PFSK-1 (cell line): ENCODE data around the gene CCER1.

Source experiments
- FOXP2 ChIP-seq: optimal IDR thresholded peaks from 2 replicates; pipeline ENCODE3; 2011; ENCODE audit warnings: borderline replicate concordance, control low read depth, inconsistent platforms; ENCODE audit not compliant: insufficient read depth; ENCODE audit errors: extremely low read length, extremely low read depth
- POLR2AphosphoS5 ChIP-seq: IDR thresholded peaks from 2 replicates; pipeline ENCODE4 v1.6.1; 2012; ENCODE audit warnings: low read depth, mild to moderate bottlenecking, control low read depth, low read length, moderate library complexity
- SIN3A ChIP-seq: IDR thresholded peaks from 2 replicates; pipeline ENCODE4 v1.6.1; 2012; ENCODE audit warnings: mild to moderate bottlenecking, low read length, moderate library complexity, borderline replicate concordance; ENCODE audit not compliant: insufficient read depth
- TAF1 ChIP-seq: IDR thresholded peaks from 2 replicates; pipeline ENCODE4 v1.6.1; 2012; ENCODE audit warnings: low read length, control low read depth, borderline replicate concordance; ENCODE audit not compliant: insufficient read depth
- TF ChIP-seq, protein P1 (sequence below), 2 experiments: IDR thresholded peaks; 2 replicates each; pipeline versions ENCODE4 v1.6.1 to v1.8.0; 2011 to 2012; ENCODE audit warnings: low read depth in 2 of 2, low read length in 2 of 2, control low read depth in 1 of 2, inconsistent platforms in 1 of 2, mild to moderate bottlenecking in 1 of 2, moderate library complexity in 1 of 2; ENCODE audit not compliant: insufficient read depth in 1 of 2

Gene CCER1

DNA sequence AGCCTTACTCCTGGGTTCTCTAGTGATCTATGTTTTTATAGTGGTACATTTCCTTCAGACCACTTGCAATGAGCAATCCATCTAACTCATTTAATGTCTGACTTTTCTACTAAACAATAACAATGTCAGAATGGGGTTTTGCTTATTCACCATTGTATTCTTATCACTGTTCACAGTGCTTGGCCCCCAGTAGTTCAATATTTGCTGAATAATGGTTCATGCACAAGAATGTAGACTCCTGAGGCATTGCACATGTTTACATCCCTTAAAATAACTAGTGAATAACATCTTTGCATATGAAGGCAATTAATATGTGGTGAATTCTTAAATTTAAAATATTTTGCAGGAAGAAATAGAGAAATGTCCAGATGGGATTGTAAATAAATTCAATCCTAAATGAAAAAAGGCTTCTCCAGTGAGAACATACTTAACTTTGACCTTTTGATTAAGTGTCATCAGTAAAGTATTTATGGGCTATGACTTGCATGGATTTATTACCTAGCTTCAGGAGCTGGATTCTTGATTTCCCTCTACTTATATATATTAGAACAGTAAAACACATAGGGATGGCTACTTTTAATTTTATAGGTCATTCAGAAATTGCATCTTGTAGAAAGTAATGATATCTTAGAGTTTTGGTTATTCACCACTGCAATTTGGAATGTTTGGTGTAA is 3.4 kb downstream of the CCER1 start:
- no peak for TF ChIP-seq SIN3A
- no peak for TF ChIP-seq FOXP2
- TF ChIP-seq, protein P1, sequence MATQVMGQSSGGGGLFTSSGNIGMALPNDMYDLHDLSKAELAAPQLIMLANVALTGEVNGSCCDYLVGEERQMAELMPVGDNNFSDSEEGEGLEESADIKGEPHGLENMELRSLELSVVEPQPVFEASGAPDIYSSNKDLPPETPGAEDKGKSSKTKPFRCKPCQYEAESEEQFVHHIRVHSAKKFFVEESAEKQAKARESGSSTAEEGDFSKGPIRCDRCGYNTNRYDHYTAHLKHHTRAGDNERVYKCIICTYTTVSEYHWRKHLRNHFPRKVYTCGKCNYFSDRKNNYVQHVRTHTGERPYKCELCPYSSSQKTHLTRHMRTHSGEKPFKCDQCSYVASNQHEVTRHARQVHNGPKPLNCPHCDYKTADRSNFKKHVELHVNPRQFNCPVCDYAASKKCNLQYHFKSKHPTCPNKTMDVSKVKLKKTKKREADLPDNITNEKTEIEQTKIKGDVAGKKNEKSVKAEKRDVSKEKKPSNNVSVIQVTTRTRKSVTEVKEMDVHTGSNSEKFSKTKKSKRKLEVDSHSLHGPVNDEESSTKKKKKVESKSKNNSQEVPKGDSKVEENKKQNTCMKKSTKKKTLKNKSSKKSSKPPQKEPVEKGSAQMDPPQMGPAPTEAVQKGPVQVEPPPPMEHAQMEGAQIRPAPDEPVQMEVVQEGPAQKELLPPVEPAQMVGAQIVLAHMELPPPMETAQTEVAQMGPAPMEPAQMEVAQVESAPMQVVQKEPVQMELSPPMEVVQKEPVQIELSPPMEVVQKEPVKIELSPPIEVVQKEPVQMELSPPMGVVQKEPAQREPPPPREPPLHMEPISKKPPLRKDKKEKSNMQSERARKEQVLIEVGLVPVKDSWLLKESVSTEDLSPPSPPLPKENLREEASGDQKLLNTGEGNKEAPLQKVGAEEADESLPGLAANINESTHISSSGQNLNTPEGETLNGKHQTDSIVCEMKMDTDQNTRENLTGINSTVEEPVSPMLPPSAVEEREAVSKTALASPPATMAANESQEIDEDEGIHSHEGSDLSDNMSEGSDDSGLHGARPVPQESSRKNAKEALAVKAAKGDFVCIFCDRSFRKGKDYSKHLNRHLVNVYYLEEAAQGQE (IDR thresholded peaks at IDR 0.05; ENCODE audit: insufficient read depth in 1 of 2, low read depth in 2 of 2, low read length in 2 of 2), result no peak
- no peak for TF ChIP-seq TAF1
- TF ChIP-seq POLR2AphosphoS5, result no peak

GRCh38 chr12:90947869-90948268 is 7.1 kb downstream of the CCER1 start:
- TF ChIP-seq FOXP2 (no peak), TAF1 (no peak), SIN3A (no peak), POLR2AphosphoS5 (no peak)
- TF ChIP-seq, protein P1 (IDR thresholded peaks at IDR 0.05; ENCODE audit: insufficient read depth in 1 of 2, low read depth in 2 of 2, low read length in 2 of 2), result no peak

GRCh38 chr12:90945070-90945649 is 9.8 kb downstream of the CCER1 start:
- no peak for TF ChIP-seq SIN3A
- TF ChIP-seq, protein P1 (IDR thresholded peaks at IDR 0.05; ENCODE audit: insufficient read depth in 1 of 2, low read depth in 2 of 2, low read length in 2 of 2), result no peak
- TF ChIP-seq TAF1, result no peak
- no peak for TF ChIP-seq POLR2AphosphoS5
- no peak for TF ChIP-seq FOXP2

- no peak for TF ChIP-seq FOXP2
- TF ChIP-seq, protein P1 (IDR thresholded peaks at IDR 0.05; ENCODE audit: insufficient read depth in 1 of 2, low read depth in 2 of 2, low read length in 2 of 2), result no peak
- TF ChIP-seq TAF1, result no peak
- TF ChIP-seq POLR2AphosphoS5, result no peak
- no peak for TF ChIP-seq SIN3A
Observed at GRCh38 chr12:90943255-90943654, 11.7 kb downstream of the CCER1 start.

DNA sequence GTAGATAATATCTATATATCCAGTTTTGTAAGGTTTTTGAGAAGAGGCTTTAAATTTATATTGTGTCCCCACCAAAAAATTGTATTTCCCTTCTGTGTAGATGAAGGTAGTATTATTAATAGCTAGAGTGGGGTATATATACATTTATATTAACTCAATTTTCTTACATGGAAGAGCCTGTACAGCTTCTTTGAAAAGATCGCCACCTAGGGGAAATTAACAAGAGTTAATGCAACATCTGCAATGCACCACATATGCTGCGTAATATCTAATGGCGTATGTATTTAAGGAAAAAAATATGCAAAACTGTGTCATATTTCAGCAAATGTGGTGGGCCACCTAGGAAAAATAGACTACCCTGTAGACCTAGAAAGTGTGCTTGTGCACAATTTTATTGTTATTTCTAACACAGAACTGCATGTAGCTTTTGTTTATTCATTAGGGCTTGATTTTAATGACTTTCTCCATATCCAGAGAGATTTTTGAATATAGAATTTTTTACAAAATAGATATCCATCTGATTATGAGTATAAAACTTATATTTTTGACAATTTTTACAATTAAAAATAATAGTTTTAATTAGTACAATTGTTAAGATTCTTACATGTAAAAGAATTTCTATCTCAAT is 14.0 kb downstream of the CCER1 start:
- TF ChIP-seq, protein P1 (IDR thresholded peaks at IDR 0.05; ENCODE audit: insufficient read depth in 1 of 2, low read depth in 2 of 2, low read length in 2 of 2), result no peak
- no peak for TF ChIP-seq SIN3A
- TF ChIP-seq TAF1, result no peak
- no peak for TF ChIP-seq FOXP2
